Measurements from ENCODE around the gene IL11.

The IL11 gene

GRCh38 chr19:55390461-55390880, 20.2 kb upstream of the IL11 start:
- DNase-seq: peak; percentile 34

GRCh38 chr19:55389386-55390317, 19.4 kb upstream of the IL11 start:
- no peak for DNase-seq

GRCh38 chr19:55387736-55388497, 17.7 kb upstream of the IL11 start:
- DNase-seq: no peak

GRCh38 chr19:55386493-55386971, 16.3 kb upstream of the IL11 start:
- no peak for DNase-seq

GRCh38 chr19:55385724-55386492, 15.6 kb upstream of the IL11 start, which contains the start of gene RPL28:
Gene RPL28 (plus strand): TSS chr19:55385932. CDS start chr19:55386358, 426 bp downstream.
- peak; percentile 98 for DNase-seq

- peak; percentile 97 for DNase-seq
Observed at GRCh38 chr19:55384920-55385723, 14.9 kb upstream of the IL11 start.

GRCh38 chr19:55384131-55384919, 14.1 kb upstream of the IL11 start, which contains the start of gene TMEM238:
Gene TMEM238 (minus strand): TSS chr19:55384292. CDS start chr19:55384259, 33 bp downstream.
- DNase-seq: no peak

GRCh38 chr19:55383279-55384130, 13.2 kb upstream of the IL11 start:
- DNase-seq: peak; percentile 70

GRCh38 chr19:55382522-55383054, 12.3 kb upstream of the IL11 start:
- no peak for DNase-seq

GRCh38 chr19:55382013-55382412, 11.8 kb upstream of the IL11 start:
- no peak for DNase-seq

- no peak for DNase-seq
Observed at GRCh38 chr19:55379174-55379573, 8.9 kb upstream of the IL11 start.

GRCh38 chr19:55377356-55378131, 7.3 kb upstream of the IL11 start:
- no peak for DNase-seq

GRCh38 chr19:55376241-55376933, 6.1 kb upstream of the IL11 start, which contains the start of gene TMEM190:
Gene TMEM190 (plus strand): TSS chr19:55376826. CDS start chr19:55376854, 28 bp downstream.
- DNase-seq: no peak

- peak; percentile 78 for DNase-seq
Observed at GRCh38 chr19:55373993-55374757, 3.9 kb upstream of the IL11 start.

GRCh38 chr19:55373306-55373992, 3.2 kb upstream of the IL11 start:
- DNase-seq: peak; percentile 34

- peak; percentile 87 for DNase-seq
Observed at GRCh38 chr19:55372316-55373081, 2.2 kb upstream of the IL11 start.
